Keratinocyte (primary cell): ENCODE results near the gene FLAD1. TPM values are rescaled to one million over a fixed set of nuclear protein-coding genes. Genes with fewer than 3 reads are reported as not detected.

Source experiments
- DNase-seq: peaks from one replicate; pipeline ENCODE4 v3.0.0-alpha.2; 2011; ENCODE audit warnings: low read depth, missing footprints, low spot score
- FAIRE-seq: peaks from 2 replicates; lab custom pipeline; 2011; peaks lifted over from hg19 to GRCh38; lab: Jason Lieb, UNC
- H2AFZ ChIP-seq: 2 replicates; pipeline ENCODE4 v1.6.0; 2012; ENCODE audit warnings: low read length, control low read depth, inconsistent platforms; ENCODE audit not compliant: control insufficient read depth
- H3K27ac ChIP-seq: 2 replicates; pipeline ENCODE4 v1.5.1; 2011; ENCODE audit warnings: low read length; ENCODE audit not compliant: control insufficient read depth, insufficient read depth
- H3K27me3 ChIP-seq: 3 replicates; pipeline ENCODE4 v1.6.0; 2011; ENCODE audit warnings: low read length; ENCODE audit not compliant: control insufficient read depth, insufficient read depth; ENCODE audit errors: extremely low read depth
- H3K36me3 ChIP-seq, 2 experiments: 2 replicates in 1 of 2; 3 replicates in 1 of 2; pipeline ENCODE4 v1.5.1; 2011; ENCODE audit warnings: low read length in 2 of 2, mild to moderate bottlenecking in 1 of 2; ENCODE audit not compliant: control insufficient read depth in 2 of 2, insufficient read depth in 2 of 2; ENCODE audit errors: extremely low read depth in 1 of 2
- H3K4me1 ChIP-seq: 3 replicates; pipeline ENCODE4 v1.5.1; 2011; ENCODE audit warnings: low read length; ENCODE audit not compliant: control insufficient read depth, insufficient read depth; ENCODE audit errors: extremely low read depth
- H3K4me2 ChIP-seq: 3 replicates; pipeline ENCODE4 v1.6.0; 2011; ENCODE audit warnings: low read depth, low read length; ENCODE audit not compliant: control insufficient read depth, insufficient read depth; ENCODE audit errors: extremely low read depth
- H3K4me3 ChIP-seq, 3 experiments: fragments of 200-600 bp in 1 of 3; sonication (generic) in 1 of 3; 2 replicates in 2 of 3; 3 replicates in 1 of 3; pipeline ENCODE4 v1.5.1; 2011 to 2016; ENCODE audit warnings: low read length in 3 of 3, mild to moderate bottlenecking in 3 of 3, control low read depth in 2 of 3, inconsistent platforms in 1 of 3, low read depth in 1 of 3, mixed read lengths in 1 of 3, mixed run types in 1 of 3, moderate library complexity in 1 of 3; ENCODE audit not compliant: control insufficient read depth in 2 of 3, insufficient read depth in 2 of 3; ENCODE audit errors: extremely low read depth in 1 of 3
- H3K79me2 ChIP-seq: 2 replicates; pipeline ENCODE4 v1.6.0; 2012; ENCODE audit warnings: low read length; ENCODE audit not compliant: control insufficient read depth, insufficient read depth
- H3K9ac ChIP-seq: 3 replicates; pipeline ENCODE4 v1.6.0; 2011; ENCODE audit warnings: low read length; ENCODE audit not compliant: control insufficient read depth, insufficient read depth; ENCODE audit errors: extremely low read depth
- H3K9me1 ChIP-seq: 3 replicates; pipeline ENCODE4 v1.6.0; 2011; ENCODE audit warnings: low read length; ENCODE audit not compliant: control insufficient read depth, insufficient read depth; ENCODE audit errors: extremely low read depth
- H3K9me3 ChIP-seq: 2 replicates; pipeline ENCODE4 v1.5.1; 2012; ENCODE audit warnings: low read depth, low read length; ENCODE audit not compliant: control insufficient read depth
- H4K20me1 ChIP-seq: 3 replicates; pipeline ENCODE4 v1.6.0; 2011; ENCODE audit warnings: low read length; ENCODE audit not compliant: control insufficient read depth, insufficient read depth; ENCODE audit errors: extremely low read depth
- EZH2 ChIP-seq: IDR thresholded peaks from one replicate; pipeline ENCODE4 v1.6.1; 2012; ENCODE audit warnings: inconsistent platforms, mild to moderate bottlenecking, low read length, moderate library complexity
- dilution Hi-C: fragments of 300-500 bp; cut with MboI; formaldehyde crosslinking; loops from one replicate; pipeline ENCODE4 v1.7.0; 2020; ENCODE audit warnings: low sequenced_read_pairs; ENCODE audit not compliant: extremely low pct_ligation_motif_present
- polyA plus RNA-seq, 5 experiments: library from polyadenylated mRNA; depleted of rRNA in 3 of 5; stranded (reverse) in 3 of 5; stranded (forward) in 1 of 5; unstranded in 1 of 5; fragments of >200 nt; gene quantifications; 1 replicate in 1 of 5; 2 replicates in 3 of 5; 3 replicates in 1 of 5; pipeline versions ENCODE4 v1.2.1 to v1.2.3, GENCODE V29; 2011 to 2012; ENCODE audit warnings: missing spikeins in 2 of 5, low read depth in 1 of 5, low replicate concordance in 1 of 5
- TF ChIP-seq, protein P1 (sequence below), 3 experiments: IDR thresholded peaks in 1 of 3; conservative IDR thresholded peaks in 1 of 3; optimal IDR thresholded peaks in 1 of 3; 2 replicates in 2 of 3; 3 replicates in 1 of 3; pipeline versions ENCODE3 to v1.5.1; 2011; ENCODE audit warnings: low read length in 3 of 3, mild to moderate bottlenecking in 3 of 3, moderate library complexity in 2 of 3, control low read depth in 1 of 3, inconsistent platforms in 1 of 3; ENCODE audit not compliant: insufficient read depth in 2 of 3; ENCODE audit errors: extremely low read depth in 1 of 3

FLAD1 gene
- polyA plus RNA-seq, 1 donor (not counting 4 experiments of a cell fraction or from before 2014, with no cell fraction given), result 51.4 TPM

DNA sequence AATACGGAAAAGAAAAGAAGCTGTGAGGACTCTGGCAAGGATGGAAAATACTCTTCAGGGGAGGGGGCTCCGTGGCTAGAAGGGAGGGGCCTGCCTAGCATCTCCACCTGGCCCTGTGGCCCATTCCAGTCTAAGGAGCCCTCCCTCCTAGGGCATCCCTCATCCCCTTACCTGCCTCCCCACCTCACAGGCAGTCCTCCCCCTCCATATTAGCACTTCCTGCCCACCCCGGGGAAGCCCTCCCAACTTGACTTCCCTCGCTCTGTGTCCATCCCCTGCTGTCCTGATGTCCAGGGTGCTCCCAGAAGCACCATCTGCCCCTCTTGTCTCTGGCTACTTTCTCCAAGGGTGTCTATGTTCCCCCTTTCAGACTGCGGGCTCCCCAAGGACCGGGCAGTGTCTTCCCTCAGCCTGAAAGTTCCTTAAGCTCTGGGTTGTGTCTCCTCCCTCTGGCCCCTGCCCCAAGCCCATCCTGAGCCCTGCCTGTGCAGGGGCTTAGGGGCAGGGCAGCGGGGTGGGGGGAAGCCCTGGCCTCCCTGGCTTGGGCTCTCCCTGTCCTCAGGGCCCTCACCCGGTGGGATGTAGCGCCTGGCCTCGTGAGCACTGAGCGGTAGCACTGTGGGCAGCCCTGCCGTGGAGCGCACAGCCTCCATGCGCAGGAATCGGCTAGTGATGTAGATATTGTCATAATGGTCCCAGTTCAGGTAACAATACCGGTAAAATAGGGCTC, 46.5 kb downstream of the FLAD1 start:
- Histone ChIP-seq H3K9me3 (no peaks in the 10 kb centered on the region), H4K20me1 (no peaks in the 10 kb centered on the region), H3K4me2 (no peak overlapping the region), H3K79me2 (no peaks in the 10 kb centered on the region), H3K36me3 (no peaks in the 10 kb centered on the region), H3K27me3 (no peaks in the 10 kb centered on the region), H3K4me1 (peaks cover 15% of the 10 kb centered on the region), H2AFZ (no peak overlapping the region), H3K4me3 (no peak overlapping the region), H3K9ac (no peak overlapping the region), H3K9me1 (no peaks in the 10 kb centered on the region), H3K27ac (no peak overlapping the region)
- DNase-seq (no peak), FAIRE-seq (no peak)
- TF ChIP-seq EZH2, result no peak
- TF ChIP-seq, protein P1, sequence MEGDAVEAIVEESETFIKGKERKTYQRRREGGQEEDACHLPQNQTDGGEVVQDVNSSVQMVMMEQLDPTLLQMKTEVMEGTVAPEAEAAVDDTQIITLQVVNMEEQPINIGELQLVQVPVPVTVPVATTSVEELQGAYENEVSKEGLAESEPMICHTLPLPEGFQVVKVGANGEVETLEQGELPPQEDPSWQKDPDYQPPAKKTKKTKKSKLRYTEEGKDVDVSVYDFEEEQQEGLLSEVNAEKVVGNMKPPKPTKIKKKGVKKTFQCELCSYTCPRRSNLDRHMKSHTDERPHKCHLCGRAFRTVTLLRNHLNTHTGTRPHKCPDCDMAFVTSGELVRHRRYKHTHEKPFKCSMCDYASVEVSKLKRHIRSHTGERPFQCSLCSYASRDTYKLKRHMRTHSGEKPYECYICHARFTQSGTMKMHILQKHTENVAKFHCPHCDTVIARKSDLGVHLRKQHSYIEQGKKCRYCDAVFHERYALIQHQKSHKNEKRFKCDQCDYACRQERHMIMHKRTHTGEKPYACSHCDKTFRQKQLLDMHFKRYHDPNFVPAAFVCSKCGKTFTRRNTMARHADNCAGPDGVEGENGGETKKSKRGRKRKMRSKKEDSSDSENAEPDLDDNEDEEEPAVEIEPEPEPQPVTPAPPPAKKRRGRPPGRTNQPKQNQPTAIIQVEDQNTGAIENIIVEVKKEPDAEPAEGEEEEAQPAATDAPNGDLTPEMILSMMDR (optimal IDR thresholded peaks at IDR 0.05 in 1 of 3, IDR thresholded peaks at IDR 0.05 in 1 of 3, conservative IDR thresholded peaks at IDR 0.05 in 1 of 3; ENCODE audit: extremely low read depth in 1 of 3, insufficient read depth in 2 of 3, low read length in 3 of 3), result no peak
- dilution Hi-C loops, result no loop called here

DNA sequence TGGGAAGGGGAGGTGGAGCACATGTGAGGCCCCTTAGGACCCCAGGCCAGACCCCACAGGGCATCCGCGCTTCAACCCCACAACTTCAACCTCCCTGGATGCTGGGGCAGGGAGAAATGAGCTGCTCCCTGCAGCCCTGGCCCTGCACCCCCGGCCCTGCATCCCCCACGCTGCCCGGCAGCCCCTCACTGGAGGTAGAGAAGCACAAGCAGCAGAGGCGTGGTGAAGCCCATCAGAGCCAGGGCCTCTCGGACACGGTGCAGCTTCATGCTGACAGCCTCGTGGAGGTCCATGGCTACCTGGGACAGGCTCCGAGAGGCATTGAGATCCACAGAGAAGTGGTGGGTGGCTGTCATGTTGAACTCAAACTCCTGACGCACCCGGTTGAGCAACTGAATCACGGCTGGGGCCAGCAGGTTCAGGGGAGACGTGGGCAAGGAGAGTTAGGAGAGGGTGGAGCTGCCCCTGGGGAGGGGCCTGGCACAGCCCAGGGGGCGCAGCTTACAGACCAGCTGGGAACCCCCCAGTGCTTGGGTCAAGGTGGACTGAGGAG, 47.2 kb downstream of the FLAD1 start:
- FAIRE-seq (no peak), DNase-seq (no peak)
- no peak overlapping the region for H3K9ac ChIP-seq
- H3K4me1 ChIP-seq, result peaks cover 17% of the 10 kb centered on the region
- H3K79me2 ChIP-seq, result no peaks in the 10 kb centered on the region
- no peak overlapping the region for H3K4me2 ChIP-seq
- H3K27ac ChIP-seq, result no peak overlapping the region
- dilution Hi-C loops, result no loop called here
- H2AFZ ChIP-seq, result no peak overlapping the region
- H4K20me1 ChIP-seq, result no peaks in the 10 kb centered on the region
- TF ChIP-seq, protein P1 (optimal IDR thresholded peaks at IDR 0.05 in 1 of 3, IDR thresholded peaks at IDR 0.05 in 1 of 3, conservative IDR thresholded peaks at IDR 0.05 in 1 of 3; ENCODE audit: extremely low read depth in 1 of 3, insufficient read depth in 2 of 3, low read length in 3 of 3), result no peak
- no peak for TF ChIP-seq EZH2
- H3K36me3 ChIP-seq, result no peaks in the 10 kb centered on the region
- H3K9me3 ChIP-seq, result no peaks in the 10 kb centered on the region
- no peaks in the 10 kb centered on the region for H3K9me1 ChIP-seq
- no peak overlapping the region for H3K4me3 ChIP-seq
- H3K27me3 ChIP-seq, result no peaks in the 10 kb centered on the region
